ENCODE results near the gene IL27RA.

DNA sequence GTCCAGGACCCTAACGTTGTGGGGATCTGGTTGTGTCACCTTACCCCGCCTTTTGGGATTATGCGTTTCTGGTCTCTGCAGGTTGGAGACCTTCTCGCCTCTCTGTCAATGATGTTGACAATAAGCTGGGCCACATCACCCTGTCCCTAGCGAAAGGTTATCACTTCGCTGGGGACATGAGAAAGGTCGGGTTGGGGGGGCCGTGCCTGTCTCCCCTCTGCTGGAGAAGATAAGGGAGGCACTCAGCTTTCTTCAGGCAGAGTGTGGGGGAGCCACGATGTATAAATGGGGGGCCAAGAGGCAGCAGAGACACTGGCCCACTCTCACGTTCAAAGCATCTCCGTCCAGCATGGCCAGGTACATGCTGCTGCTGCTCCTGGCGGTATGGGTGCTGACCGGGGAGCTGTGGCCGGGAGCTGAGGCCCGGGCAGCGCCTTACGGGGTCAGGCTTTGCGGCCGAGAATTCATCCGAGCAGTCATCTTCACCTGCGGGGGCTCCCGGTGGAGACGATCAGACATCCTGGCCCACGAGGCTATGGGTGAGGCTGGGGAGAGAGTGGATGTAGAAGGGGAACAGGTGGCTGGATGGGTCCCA is 3.6 kb upstream of the IL27RA start, which contains the start of gene RLN3:
- TF ChIP-seq ZNF274 (IDR thresholded peaks at IDR 0.05; ENCODE audit: low read depth, low read length): no peak
- TF ChIP-seq SUZ12 (IDR thresholded peaks at IDR 0.05; ENCODE audit: extremely low read depth, insufficient read depth, insufficient read length): no peak

All from NT2/D1 (cell line).